Fibroblast of lung (primary cell): Measurements from ENCODE around the gene ALPG.

Experiments used
- EZH2 ChIP-seq: IDR thresholded peaks from 2 replicates; pipeline ENCODE4 v1.5.1; 2012; ENCODE audit warnings: low read length, control low read depth, mild to moderate bottlenecking; ENCODE audit errors: missing control alignments
- TF ChIP-seq, protein P1 (sequence below), 2 donors: IDR thresholded peaks in 1 of 2; conservative IDR thresholded peaks in 1 of 2; 1 replicate in 1 of 2; 2 replicates in 1 of 2; pipeline ENCODE4 v1.5.1; 2011 to 2012; ENCODE audit warnings: low read length in 2 of 2, control low read depth in 1 of 2, inconsistent platforms in 1 of 2, low read depth in 1 of 2, mild to moderate bottlenecking in 1 of 2

DNA sequence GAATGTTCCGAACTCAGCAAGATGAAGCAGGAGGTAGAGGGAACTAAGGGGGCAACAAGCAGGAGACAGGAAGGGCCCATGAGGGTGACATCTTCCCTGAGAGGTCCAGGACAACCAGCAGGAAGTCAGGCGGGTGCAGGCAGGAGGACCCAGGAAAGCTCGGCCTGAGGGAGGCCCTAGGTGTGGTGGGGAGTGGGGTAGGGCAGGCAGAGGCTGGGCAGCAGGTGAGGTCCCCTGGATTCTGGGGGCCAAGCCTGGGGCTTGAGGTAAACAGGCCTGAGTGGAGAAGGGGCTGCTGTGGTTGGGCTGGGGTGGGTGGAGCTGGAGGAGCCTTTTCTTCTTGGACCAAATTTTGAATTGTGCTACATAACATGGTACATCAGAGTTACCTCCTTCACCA lies 4.1 kb upstream of the ALPG start:
- TF ChIP-seq, protein P1, sequence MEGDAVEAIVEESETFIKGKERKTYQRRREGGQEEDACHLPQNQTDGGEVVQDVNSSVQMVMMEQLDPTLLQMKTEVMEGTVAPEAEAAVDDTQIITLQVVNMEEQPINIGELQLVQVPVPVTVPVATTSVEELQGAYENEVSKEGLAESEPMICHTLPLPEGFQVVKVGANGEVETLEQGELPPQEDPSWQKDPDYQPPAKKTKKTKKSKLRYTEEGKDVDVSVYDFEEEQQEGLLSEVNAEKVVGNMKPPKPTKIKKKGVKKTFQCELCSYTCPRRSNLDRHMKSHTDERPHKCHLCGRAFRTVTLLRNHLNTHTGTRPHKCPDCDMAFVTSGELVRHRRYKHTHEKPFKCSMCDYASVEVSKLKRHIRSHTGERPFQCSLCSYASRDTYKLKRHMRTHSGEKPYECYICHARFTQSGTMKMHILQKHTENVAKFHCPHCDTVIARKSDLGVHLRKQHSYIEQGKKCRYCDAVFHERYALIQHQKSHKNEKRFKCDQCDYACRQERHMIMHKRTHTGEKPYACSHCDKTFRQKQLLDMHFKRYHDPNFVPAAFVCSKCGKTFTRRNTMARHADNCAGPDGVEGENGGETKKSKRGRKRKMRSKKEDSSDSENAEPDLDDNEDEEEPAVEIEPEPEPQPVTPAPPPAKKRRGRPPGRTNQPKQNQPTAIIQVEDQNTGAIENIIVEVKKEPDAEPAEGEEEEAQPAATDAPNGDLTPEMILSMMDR (conservative IDR thresholded peaks at IDR 0.05 in 1 of 2, IDR thresholded peaks at IDR 0.05 in 1 of 2; ENCODE audit: low read depth in 1 of 2, low read length in 2 of 2) = no peak
- no peak for TF ChIP-seq EZH2
